Body of pancreas (tissue), 4 donors: ENCODE measurements around the gene SDS. TPM values are rescaled to one million over a fixed set of nuclear protein-coding genes. Genes with fewer than 3 reads are reported as not detected.

Experiments
- ATAC-seq: fragments of 150-250 bp; one replicate; pipeline ENCODE4 v1.9.1; 2016
- DNase-seq, 4 donors: peaks; one replicate each; pipeline ENCODE4 v3.0.0-alpha.2; 2019
- H3K27ac ChIP-seq, 4 donors: fragments of 200-600 bp; sonication (generic); 1 replicate in 3 of 4; 2 replicates in 1 of 4; pipeline versions ENCODE4 v1.5.1 to v1.6.1; 2016 to 2019; ENCODE audit warnings: mild to moderate bottlenecking in 1 of 4, mixed read lengths in 1 of 4, moderate library complexity in 1 of 4
- H3K27me3 ChIP-seq, 2 donors: fragments of 200-600 bp; sonication (generic); one replicate each; pipeline ENCODE4 v1.6.0; 2016; ENCODE audit warnings: mild to moderate bottlenecking in 1 of 2
- H3K36me3 ChIP-seq, 2 donors: fragments of 200-600 bp; sonication (generic); replicated peaks in 1 of 2; 2 replicates each; pipeline ENCODE4 v1.5.1; 2016; ENCODE audit warnings: low read depth in 2 of 2; ENCODE audit not compliant: insufficient read depth in 1 of 2
- H3K4me1 ChIP-seq: fragments of 200-600 bp; sonication (generic); one replicate; pipeline ENCODE4 v1.6.0; 2016
- H3K4me3 ChIP-seq, 2 donors: fragments of 200-600 bp; sonication (generic); 1 replicate in 1 of 2; 2 replicates in 1 of 2; pipeline ENCODE4 v1.5.1; 2016 to 2019
- H3K9me3 ChIP-seq, 3 donors: fragments of 200-600 bp; sonication (generic); 1 replicate in 2 of 3; 2 replicates in 1 of 3; pipeline ENCODE4 v1.5.1; 2016
- CTCF ChIP-seq, 7 experiments: fragments of 450-650 bp in 4 of 7; fragments of 200-600 bp in 3 of 7; sonication (generic) in 3 of 7; IDR thresholded peaks; one replicate each; pipeline ENCODE4 v1.5.1; 2016 to 2019; ENCODE audit warnings: antibody characterized with exemption in 7 of 7
- POLR2A ChIP-seq, 3 donors: fragments of 450-650 bp; IDR thresholded peaks; one replicate each; pipeline ENCODE4 v1.6.1; 2016; ENCODE audit warnings: antibody characterized with exemption in 3 of 3, mild to moderate bottlenecking in 2 of 3
- WGBS, 2 donors: methylation state at CpG; one replicate each; pipeline ENCODE4 v1.1.5; 2017; 5-methylcytosine and 5-hydroxymethylcytosine counted together
- intact Hi-C: fragments of 100-400 bp; cut with DNase I; formaldehyde crosslinking; loops from one replicate; pipeline ENCODE4 v1.15.1; 2023
- total RNA-seq, 2 donors: library from RNA; depleted of rRNA; stranded (reverse); fragments of >200 nt; gene quantifications; one replicate each; pipeline ENCODE4 v1.1.0, GENCODE V29; 2016

The SDS gene
- total RNA-seq, 2 donors from 2014 or later = 0.33 to 0.52 TPM

- no peak for ATAC-seq
- H3K36me3 ChIP-seq = no peaks in the 10 kb centered on the region
- no peaks in the 10 kb centered on the region for H3K27me3 ChIP-seq
- no peaks in the 10 kb centered on the region for H3K4me1 ChIP-seq
- intact Hi-C loops = no loop called here
- H3K9me3 ChIP-seq = no peaks in the 10 kb centered on the region
- no peak for TF ChIP-seq CTCF (IDR thresholded peaks at IDR 0.05)
- TF ChIP-seq POLR2A (IDR thresholded peaks at IDR 0.05) = no peak
- H3K27ac ChIP-seq = no peak overlapping the region
- no peak overlapping the region for H3K4me3 ChIP-seq
- 92 to 96% methylated on average over 6 of the region's 6 CpGs for WGBS, 2 donors
- DNase-seq = no peak
These were observed 58.4 kb downstream of the SDS start for GRCh38 chr12:113345318-113345717.

Other genes starting within 250 kb of the SDS start
- gene DDX54, start 218.4 kb downstream of the SDS start, total RNA-seq = 10 to 100 TPM; 52.7 TPM
- gene RITA1, start 218.2 kb downstream of the SDS start, total RNA-seq = 10 to 100 TPM in 1 of 2 donors, 1 to 10 TPM in 1; 6.9 to 15.3 TPM
- 10 to 100 TPM; 45.1 to 78.4 TPM for gene TPCN1, start 182.4 kb downstream of the SDS start, total RNA-seq
- gene SLC8B1, start 68.8 kb downstream of the SDS start, total RNA-seq = 10 to 100 TPM; 25.2 to 44.2 TPM
- gene PLBD2, start 45.3 kb downstream of the SDS start, total RNA-seq = 10 to 100 TPM; 17.8 to 18.4 TPM
- gene SDSL, start 18.5 kb upstream of the SDS start, total RNA-seq = 10 to 100 TPM in 1 of 2 donors, 1 to 10 TPM in 1; 7.5 to 15.2 TPM
- not detected for gene LHX5, start 68.0 kb upstream of the SDS start, total RNA-seq